Spinal cord (tissue), 10 donors: ENCODE data around the gene MIF4GD. TPM values are rescaled to one million over a fixed set of nuclear protein-coding genes. Genes with fewer than 3 reads are reported as not detected.
"Not testable (repeated sequence)": the region's sequence is repeated elsewhere in the genome, so short reads cannot be mapped to it uniquely, and the experiment has no call there.

Experiments used
- DNase-seq, 6 donors: peaks; one replicate each; pipeline versions ENCODE4 v3.0.0 to v3.0.0-alpha.2; 2013 to 2015; ENCODE audit warnings: low spot score in 6 of 6, low read depth in 4 of 6
- H3K27ac ChIP-seq: one replicate; pipeline ENCODE4 v1.5.1; 2013; ENCODE audit warnings: low read depth, low read length, control low read depth
- H3K27me3 ChIP-seq: one replicate; pipeline ENCODE4 v1.6.1; 2013; ENCODE audit warnings: low read length; ENCODE audit not compliant: control insufficient read depth, insufficient read depth
- H3K36me3 ChIP-seq: one replicate; pipeline ENCODE4 v1.6.1; 2013; ENCODE audit warnings: low read length; ENCODE audit not compliant: control insufficient read depth, insufficient read depth
- H3K4me1 ChIP-seq: one replicate; pipeline ENCODE4 v1.6.1; 2013; ENCODE audit warnings: low read length; ENCODE audit not compliant: control insufficient read depth, insufficient read depth
- H3K4me3 ChIP-seq: one replicate; pipeline ENCODE4 v1.5.1; 2013; ENCODE audit warnings: low read depth, low read length, control low read depth
- H3K9me3 ChIP-seq: one replicate; pipeline ENCODE4 v1.6.1; 2013; ENCODE audit warnings: low read length; ENCODE audit not compliant: control insufficient read depth, insufficient read depth
- WGBS: methylation state at CpG from one replicate; pipeline ENCODE4 v1.1.5; 2013; ENCODE audit warnings: missing lambda C conversion rate; ENCODE audit not compliant: insufficient coverage; 5-methylcytosine and 5-hydroxymethylcytosine counted together
- polyA plus RNA-seq, 2 donors: library from polyadenylated mRNA; unstranded; fragments of 120-200 nt; gene quantifications; one replicate each; pipeline ENCODE4 v1.2.1, GENCODE V29; 2013; ENCODE audit not compliant: insufficient read length in 2 of 2
- total RNA-seq, 2 donors: library from RNA; depleted of rRNA in 1 of 2; stranded (reverse); fragments of 120-200 nt in 1 of 2; fragments of >200 nt in 1 of 2; gene quantifications; one replicate each; pipeline versions ENCODE4 v1.2.3 to v1.2.4, GENCODE V29; 2013 to 2014
- donor health status: healthy.

Gene MIF4GD
- total and polyA plus RNA-seq, 4 donors, result 11.0 to 31.1 (median 26.0) TPM

DNA sequence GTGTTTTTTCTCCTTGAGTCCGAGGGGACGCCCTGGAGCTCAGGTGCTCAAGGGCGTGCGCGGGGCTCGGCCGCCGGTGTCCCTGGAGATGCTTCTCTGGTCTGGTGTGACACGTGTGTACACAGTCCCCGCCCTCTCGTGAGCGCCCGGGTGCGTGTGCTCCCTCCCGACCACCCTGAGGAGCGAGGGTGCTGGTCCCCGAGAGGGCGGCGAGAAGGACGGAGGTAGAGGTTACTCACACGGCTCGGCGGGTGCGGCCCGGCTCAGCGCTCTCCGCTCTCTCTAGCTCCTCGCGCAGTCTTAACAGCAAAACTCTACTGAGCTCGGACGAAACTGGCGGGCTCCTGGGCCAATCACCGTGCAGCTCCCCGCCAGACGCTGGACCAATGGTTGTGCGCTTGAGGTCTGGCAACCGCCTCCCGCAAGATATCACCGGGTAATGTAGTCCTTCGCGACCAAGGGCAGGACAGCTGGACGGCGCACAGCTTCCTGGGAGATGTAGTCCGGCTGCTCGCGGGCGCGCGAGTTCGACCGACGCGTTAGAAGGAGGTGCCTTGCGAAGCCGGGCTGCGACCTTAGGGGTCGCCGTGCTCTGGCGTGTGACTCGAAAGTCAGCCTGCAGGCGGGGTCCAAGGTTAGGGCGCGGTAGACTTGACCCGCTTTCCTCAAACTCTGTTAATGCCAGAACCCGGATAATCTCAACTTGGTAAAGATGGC is 18.2 kb upstream of the MIF4GD start, which contains the start of gene SLC25A19:
SLC25A19 (minus strand) TSS at position 319 of the 717 bp plus-strand sequence. CDS start 2,669 bp downstream, outside the sequence.
- Histone ChIP-seq H3K36me3 (peaks cover 6% of the 10 kb centered on the region), H3K4me1 (peaks cover 4% of the 10 kb centered on the region), H3K27me3 (no peaks in the 10 kb centered on the region), H3K27ac (peak within 1 kb of the TSS; percentile 92), H3K4me3 (peak within 1 kb of the TSS; percentile 85), H3K9me3 (no peaks in the 10 kb centered on the region)
- 0% methylated on average over 64 of the region's 65 CpGs for WGBS
- peak; percentile 91 to 99 (median 96) for DNase-seq

GRCh38 chr17:75288770-75289114 is 17.7 kb upstream of the MIF4GD start:
- WGBS, result 0% methylated on average over 14 of the region's 14 CpGs

DNA sequence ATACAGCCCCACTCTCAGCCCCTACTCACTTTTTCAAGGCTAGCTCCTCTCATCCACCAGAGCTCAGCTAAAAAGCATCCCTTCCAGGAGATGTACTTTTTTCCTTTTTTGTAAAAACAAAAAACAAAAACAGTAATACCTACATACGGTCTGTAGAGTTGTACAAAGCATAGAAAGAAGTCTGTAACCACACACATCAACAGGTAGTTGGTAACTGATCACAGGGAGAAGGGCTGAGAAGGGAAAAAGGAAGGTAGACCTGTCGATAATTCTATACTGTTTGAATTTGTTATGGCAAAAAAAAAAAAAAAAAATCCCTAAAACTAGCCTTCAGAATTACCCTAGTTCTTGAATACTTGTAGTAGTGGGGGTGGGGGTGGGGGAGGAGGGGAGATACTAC is 17.3 kb upstream of the MIF4GD start:
- WGBS, result no CpG with 5 or more reads among the region's 2 CpGs
- H3K4me1 ChIP-seq, result peaks cover 4% of the 10 kb centered on the region
- peaks cover 7% of the 10 kb centered on the region for H3K36me3 ChIP-seq
- H3K27me3 ChIP-seq, result no peaks in the 10 kb centered on the region
- H3K4me3 ChIP-seq, result peak overlapping the region; percentile 85
- no peak overlapping the region for H3K27ac ChIP-seq
- DNase-seq, result no peak
- no peaks in the 10 kb centered on the region for H3K9me3 ChIP-seq

More at GRCh38 chr17:75288770-75289114, 17.7 kb upstream of the MIF4GD start:
- peak overlapping the region; percentile 66 for H3K27ac ChIP-seq
- peak overlapping the region; percentile 85 for H3K4me3 ChIP-seq
- peaks cover 4% of the 10 kb centered on the region for H3K4me1 ChIP-seq
- H3K36me3 ChIP-seq, result peaks cover 6% of the 10 kb centered on the region
- DNase-seq, result no peak
- H3K27me3 ChIP-seq, result no peaks in the 10 kb centered on the region
- H3K9me3 ChIP-seq, result no peaks in the 10 kb centered on the region

DNA sequence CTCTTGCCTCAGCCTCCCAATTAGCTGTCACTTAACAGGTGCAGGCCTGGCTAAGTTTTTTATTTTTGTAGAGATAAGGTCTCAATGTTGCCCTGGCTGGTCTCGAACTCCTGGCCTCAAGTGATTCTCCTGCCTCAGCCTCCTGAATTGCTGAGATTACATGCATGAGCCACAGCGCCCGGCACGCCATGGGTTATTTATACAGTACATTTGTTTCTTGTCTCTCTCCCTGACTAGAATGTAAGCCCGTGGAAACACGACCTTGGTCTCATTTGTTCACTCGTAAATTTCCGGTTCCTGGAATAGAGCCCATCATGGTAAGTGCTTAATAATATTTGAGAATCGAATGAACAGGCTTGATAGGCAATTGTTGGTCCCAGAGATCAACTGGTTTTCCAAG is 16.2 kb upstream of the MIF4GD start:
- no peaks in the 10 kb centered on the region for H3K27me3 ChIP-seq
- H3K27ac ChIP-seq, result no peak overlapping the region
- no peaks in the 10 kb centered on the region for H3K9me3 ChIP-seq
- H3K4me3 ChIP-seq, result no peak overlapping the region
- WGBS, result 98% methylated on average over 6 of the region's 9 CpGs
- H3K4me1 ChIP-seq, result peaks cover 4% of the 10 kb centered on the region
- DNase-seq, result no peak
- peaks cover 12% of the 10 kb centered on the region for H3K36me3 ChIP-seq

DNA sequence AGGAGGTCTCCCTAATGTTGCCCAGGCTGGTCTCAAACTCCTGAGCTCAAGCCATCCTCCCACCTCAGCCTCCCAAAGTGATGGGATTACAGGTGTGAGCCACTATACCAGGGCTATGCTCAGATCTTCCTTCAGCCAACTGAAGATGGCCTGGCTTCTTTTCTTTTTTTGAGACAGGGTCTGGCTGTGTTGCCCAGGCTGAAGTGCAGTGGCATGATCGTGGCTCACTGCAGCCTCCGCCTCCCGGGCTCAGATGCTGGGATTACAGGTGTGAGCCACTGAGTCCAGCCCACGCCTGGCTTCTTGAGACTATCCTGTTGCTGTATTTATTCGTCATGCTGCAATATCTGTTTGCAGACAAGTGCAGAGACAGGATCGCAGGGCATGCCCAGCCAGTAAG is 14.1 kb upstream of the MIF4GD start:
- Histone ChIP-seq H3K27ac (no peak overlapping the region), H3K36me3 (peaks cover 13% of the 10 kb centered on the region), H3K4me1 (peaks cover 4% of the 10 kb centered on the region), H3K4me3 (no peak overlapping the region), H3K9me3 (no peaks in the 10 kb centered on the region), H3K27me3 (no peaks in the 10 kb centered on the region)
- no peak for DNase-seq
- WGBS, result 93% methylated on average over 6 of the region's 6 CpGs

DNA sequence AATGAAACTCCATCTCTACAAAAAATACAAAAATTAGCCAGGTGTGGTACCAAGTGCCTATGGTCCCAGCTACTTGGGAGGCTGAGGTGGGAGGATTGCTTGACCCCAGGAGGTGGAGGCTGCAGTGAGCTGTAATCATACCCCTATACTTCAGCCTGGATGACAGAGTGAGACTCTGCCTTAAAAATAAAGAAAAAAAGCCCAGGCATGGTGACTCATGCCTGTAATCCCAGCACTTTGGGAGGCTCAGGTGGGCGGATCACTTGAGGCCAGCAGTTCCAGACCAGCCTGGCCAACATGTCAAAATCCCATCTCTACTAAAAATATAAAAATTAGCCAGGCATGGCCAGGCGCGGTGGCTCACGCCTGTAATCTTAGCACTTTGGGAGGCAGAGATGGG is 9.2 kb upstream of the MIF4GD start:
- H3K4me3 ChIP-seq, H3K9me3 ChIP-seq, DNase-seq, H3K27ac ChIP-seq, H3K4me1 ChIP-seq, H3K27me3 ChIP-seq: not testable (repeated sequence)
- 100% methylated on average over 2 of the region's 4 CpGs for WGBS
- peaks cover 19% of the 10 kb centered on the region for H3K36me3 ChIP-seq

GRCh38 chr17:75277664-75278071 is 6.6 kb upstream of the MIF4GD start:
- no peak overlapping the region for H3K4me3 ChIP-seq
- no peaks in the 10 kb centered on the region for H3K27me3 ChIP-seq
- H3K36me3 ChIP-seq, result peaks cover 30% of the 10 kb centered on the region
- H3K9me3 ChIP-seq, result no peaks in the 10 kb centered on the region
- no peak overlapping the region for H3K27ac ChIP-seq
- WGBS, result 86% methylated on average over 4 of the region's 6 CpGs
- no peak for DNase-seq
- peaks cover 11% of the 10 kb centered on the region for H3K4me1 ChIP-seq

- H3K36me3 ChIP-seq, result peaks cover 35% of the 10 kb centered on the region
- no peak for DNase-seq
- H3K4me1 ChIP-seq, result peaks cover 41% of the 10 kb centered on the region
- H3K27ac ChIP-seq, result no peak overlapping the region
- no peaks in the 10 kb centered on the region for H3K27me3 ChIP-seq
- WGBS, result 77% methylated on average over 6 of the region's 7 CpGs
- H3K9me3 ChIP-seq, result no peaks in the 10 kb centered on the region
- H3K4me3 ChIP-seq, result no peak overlapping the region
Observed at GRCh38 chr17:75273977-75274708, 3.1 kb upstream of the MIF4GD start.

DNA sequence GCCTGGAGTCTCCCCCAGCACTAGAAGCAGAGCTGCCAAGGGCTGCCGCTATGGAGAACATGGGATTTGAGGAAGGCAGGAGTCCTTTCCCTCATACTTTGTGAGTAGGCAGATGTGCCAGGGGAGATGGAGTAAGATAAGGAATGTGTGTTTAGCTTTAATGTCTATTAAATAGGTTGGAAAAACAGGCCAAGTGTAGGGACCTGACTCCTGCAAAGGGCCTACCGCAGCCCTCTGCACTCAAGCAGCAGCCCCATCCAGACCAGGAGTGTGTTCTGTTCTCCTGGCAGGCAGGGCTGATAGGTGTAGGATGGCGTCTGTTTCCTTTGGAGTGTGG is 1.8 kb upstream of the MIF4GD start:
- 100% methylated on average over 2 of the region's 3 CpGs for WGBS
- no peak overlapping the region for H3K4me3 ChIP-seq

More for the DNA sequence above, 1.8 kb upstream of the MIF4GD start:
- Histone ChIP-seq H3K36me3 (peaks cover 34% of the 10 kb centered on the region), H3K27me3 (no peaks in the 10 kb centered on the region), H3K27ac (no peak overlapping the region), H3K9me3 (no peaks in the 10 kb centered on the region), H3K4me1 (peaks cover 47% of the 10 kb centered on the region)
- no peak for DNase-seq
